HEK293 (cell line): Measurements from ENCODE around the gene LIN37.
A peak's percentile ranks its signal among the peaks of the same experiment; 100 is the strongest.

Experiments
- CTCF ChIA-PET: fragments of 350-600 bp; formaldehyde crosslinking; extraction: SDS; loops from one replicate; lab custom pipeline; 2021; ENCODE audit warnings: antibody characterized with exemption; lab: Yijun Ruan, JAX
- POLR2A ChIA-PET: fragments of 300-600 bp; formaldehyde crosslinking; extraction: SDS; loops from one replicate; lab custom pipeline; 2020; ENCODE audit warnings: antibody characterized with exemption, inconsistent platforms; lab: Yijun Ruan, JAX
- H3K27ac ChIP-seq: fragments of 200-500 bp; sonication (Bioruptor generic); 2 replicates; pipeline ENCODE4 v1.5.1; 2014; ENCODE audit warnings: low read depth, low read length, control low read depth, inconsistent platforms; ENCODE audit errors: extremely low read depth
- H3K36me3 ChIP-seq, 2 experiments: fragments of 200-500 bp in 1 of 2; sonication (Bioruptor generic) in 1 of 2; 1 replicate in 1 of 2; 2 replicates in 1 of 2; pipeline ENCODE4 v1.5.1; 2014 to 2017; ENCODE audit warnings: inconsistent platforms in 2 of 2, low read length in 2 of 2; ENCODE audit not compliant: control insufficient read depth in 2 of 2, insufficient read depth in 1 of 2
- H3K4me1 ChIP-seq: fragments of 200-500 bp; sonication (Bioruptor generic); 2 replicates; pipeline ENCODE4 v1.5.1; 2014; ENCODE audit warnings: mild to moderate bottlenecking, low read length, inconsistent platforms; ENCODE audit not compliant: control insufficient read depth, insufficient read depth
- H3K4me3 ChIP-seq: 2 replicates; pipeline ENCODE4 v1.5.1; 2011; ENCODE audit warnings: low read depth, mild to moderate bottlenecking, control low read depth, low read length, moderate library complexity
- H3K9me3 ChIP-seq: fragments of 200-500 bp; sonication (Bioruptor generic); 2 replicates; pipeline ENCODE4 v1.5.1; 2014; ENCODE audit warnings: low read depth, low read length, inconsistent platforms; ENCODE audit not compliant: control insufficient read depth, insufficient read depth
- BCL11B ChIP-seq: fragments of 450-650 bp; formaldehyde crosslinking; IDR thresholded peaks from 2 replicates; pipeline ENCODE4 v1.5.1; 2016; ENCODE audit warnings: low read depth, missing biosample characterization, missing genetic modification characterization
- GFI1B ChIP-seq: fragments of 450-650 bp; formaldehyde crosslinking; IDR thresholded peaks from 2 replicates; pipeline ENCODE4 v1.5.1; 2016; ENCODE audit warnings: missing biosample characterization, missing genetic modification characterization
- GLI2 ChIP-seq: fragments of 450-650 bp; formaldehyde crosslinking; IDR thresholded peaks from 2 replicates; pipeline ENCODE4; 2017; ENCODE audit warnings: missing biosample characterization, missing genetic modification characterization, low read depth, borderline replicate concordance
- PRDM10 ChIP-seq: fragments of 450-650 bp; formaldehyde crosslinking; IDR thresholded peaks from 2 replicates; pipeline ENCODE4 v1.5.1; 2016; ENCODE audit warnings: missing biosample characterization, missing genetic modification characterization
- PRDM2 ChIP-seq: fragments of 450-650 bp; formaldehyde crosslinking; IDR thresholded peaks from 2 replicates; pipeline ENCODE4 v1.5.1; 2016; ENCODE audit warnings: missing biosample characterization, missing genetic modification characterization, borderline replicate concordance
- PRDM4 ChIP-seq: fragments of 450-650 bp; formaldehyde crosslinking; IDR thresholded peaks from 2 replicates; pipeline ENCODE4 v1.5.1; 2017; ENCODE audit warnings: missing biosample characterization, missing genetic modification characterization
- PRDM6 ChIP-seq: fragments of 450-650 bp; formaldehyde crosslinking; IDR thresholded peaks from 2 replicates; pipeline ENCODE4 v1.5.1; 2017; ENCODE audit warnings: missing biosample characterization, missing genetic modification characterization
- ZBTB17 ChIP-seq: fragments of 450-650 bp; formaldehyde crosslinking; IDR thresholded peaks from 2 replicates; pipeline ENCODE4 v1.5.1; 2016; ENCODE audit warnings: missing biosample characterization, missing genetic modification characterization
- ZFP37 ChIP-seq: fragments of 450-650 bp; formaldehyde crosslinking; IDR thresholded peaks from 2 replicates; pipeline ENCODE4 v1.5.1; 2016; ENCODE audit warnings: missing biosample characterization, missing genetic modification characterization
- ZNF280C ChIP-seq: fragments of 450-650 bp; formaldehyde crosslinking; IDR thresholded peaks from 2 replicates; pipeline ENCODE4 v1.5.1; 2016; ENCODE audit warnings: missing biosample characterization, missing genetic modification characterization
- ZNF335 ChIP-seq: fragments of 450-650 bp; formaldehyde crosslinking; conservative IDR thresholded peaks from 2 replicates; pipeline ENCODE4 v1.5.1; 2016; ENCODE audit warnings: missing biosample characterization, missing genetic modification characterization
- ZNF391 ChIP-seq: fragments of 450-650 bp; formaldehyde crosslinking; IDR thresholded peaks from 2 replicates; pipeline ENCODE4 v1.5.1; 2016; ENCODE audit warnings: low read depth, missing biosample characterization, missing genetic modification characterization, borderline replicate concordance
- ZNF548 ChIP-seq: fragments of 450-650 bp; formaldehyde crosslinking; IDR thresholded peaks from 2 replicates; pipeline ENCODE4 v1.5.1; 2016; ENCODE audit warnings: missing biosample characterization, missing genetic modification characterization
- ZNF600 ChIP-seq: fragments of 450-650 bp; formaldehyde crosslinking; IDR thresholded peaks from 2 replicates; pipeline ENCODE4 v1.5.1; 2016; ENCODE audit warnings: missing biosample characterization, missing genetic modification characterization
- ZNF610 ChIP-seq: fragments of 450-650 bp; formaldehyde crosslinking; IDR thresholded peaks from 2 replicates; pipeline ENCODE4 v1.5.1; 2016; ENCODE audit warnings: missing biosample characterization, missing genetic modification characterization, borderline replicate concordance

Gene LIN37

GRCh38 chr19:35746087-35746462, 2.3 kb upstream of the LIN37 start:
- H3K4me1 ChIP-seq: peaks cover 35% of the 10 kb centered on the region
- CTCF ChIA-PET: interaction anchor here (0.5 to 4.9 kb wide), 7 partner anchors 9 to 440 kb away, joined by 3 to 37 read pairs (median 5); no protein-coding TSS in a partner anchor

GRCh38 chr19:35746531-35746930, 1.8 kb upstream of the LIN37 start:
- Histone ChIP-seq H3K4me1 (peaks cover 32% of the 10 kb centered on the region), H3K36me3 (peaks cover 13 to 50% of the 10 kb centered on the region in 2 experiments), H3K4me3 (no peak overlapping the region; the same call in 1 of the 2 replicates), H3K9me3 (no peaks in the 10 kb centered on the region; the same call in none of the 2 replicates), H3K27ac (peak overlapping the region; percentile 95)
- ChIA-PET CTCF (interaction anchor here (0.5 to 4.9 kb wide), 4 partner anchors 10 to 440 kb away, joined by 3 to 37 read pairs (median 6); no protein-coding TSS in a partner anchor), POLR2A (interaction anchor here (0.5 to 2.2 kb wide), 5 partner anchors 16 to 98 kb away, joined by 4 to 20 read pairs (median 7); partner anchors contain the start of gene COX6B1)
- TF ChIP-seq ZNF548 (tag by site-specific recombination): no peak
- TF ChIP-seq GFI1B (tag by site-specific recombination): no peak
- TF ChIP-seq ZNF391 (tag by site-specific recombination): no peak
- TF ChIP-seq ZNF600 (tag by site-specific recombination): 0 out of 2 replicates have a peak, but pooled peaks have one; percentile 12
- TF ChIP-seq BCL11B (tag by site-specific recombination): no peak
- TF ChIP-seq GLI2 (tag by site-specific recombination): no peak
- no peak for TF ChIP-seq PRDM4
- no peak for TF ChIP-seq PRDM6 (tag by site-specific recombination)
- TF ChIP-seq PRDM10: peak; percentile 47; the same call in 1 of the 2 replicates
- TF ChIP-seq ZFP37 (tag by site-specific recombination): no peak
- TF ChIP-seq PRDM2 (tag by site-specific recombination): no peak
- no peak for TF ChIP-seq ZNF610 (tag by site-specific recombination)

More at GRCh38 chr19:35746087-35746462, 2.3 kb upstream of the LIN37 start:
- POLR2A ChIA-PET: interaction anchor here (0.6 to 2.9 kb wide), 26 partner anchors 9 to 480 kb away, joined by 3 to 34 read pairs (median 6); partner anchors contain the start of genes ALKBH6, COX6B1, HAUS5 and HSPB6
- TF ChIP-seq ZNF335 (peak; percentile 96), ZBTB17 (tag by site-specific recombination) (peak; percentile 61), ZNF280C (tag by site-specific recombination) (no peak)
- Histone ChIP-seq H3K27ac (peak overlapping the region; percentile 95), H3K36me3 (peaks cover 13 to 47% of the 10 kb centered on the region in 2 experiments), H3K9me3 (no peaks in the 10 kb centered on the region; the same call in none of the 2 replicates), H3K4me3 (peak overlapping the region; percentile 57)
